Cardiac fibroblast (primary cell): ENCODE data around the gene ACLY.

Experiments used
- DNase-seq, 2 donors: peaks; one replicate each; pipeline versions ENCODE4 v3.0.0 to v3.0.0-alpha.2; 2010; ENCODE audit warnings: low read depth in 2 of 2
- H3K4me3 ChIP-seq, 2 donors: replicated peaks in 1 of 2; 1 replicate in 1 of 2; 2 replicates in 1 of 2; pipeline ENCODE4 v1.5.1; 2011; ENCODE audit warnings: low read depth in 2 of 2, low read length in 2 of 2, mild to moderate bottlenecking in 2 of 2, moderate library complexity in 1 of 2
- TF ChIP-seq, protein P1 (sequence below): IDR thresholded peaks from one replicate; pipeline ENCODE4 v1.5.1; 2011; ENCODE audit warnings: low read depth, mild to moderate bottlenecking, low read length, inconsistent platforms

ACLY gene

DNA sequence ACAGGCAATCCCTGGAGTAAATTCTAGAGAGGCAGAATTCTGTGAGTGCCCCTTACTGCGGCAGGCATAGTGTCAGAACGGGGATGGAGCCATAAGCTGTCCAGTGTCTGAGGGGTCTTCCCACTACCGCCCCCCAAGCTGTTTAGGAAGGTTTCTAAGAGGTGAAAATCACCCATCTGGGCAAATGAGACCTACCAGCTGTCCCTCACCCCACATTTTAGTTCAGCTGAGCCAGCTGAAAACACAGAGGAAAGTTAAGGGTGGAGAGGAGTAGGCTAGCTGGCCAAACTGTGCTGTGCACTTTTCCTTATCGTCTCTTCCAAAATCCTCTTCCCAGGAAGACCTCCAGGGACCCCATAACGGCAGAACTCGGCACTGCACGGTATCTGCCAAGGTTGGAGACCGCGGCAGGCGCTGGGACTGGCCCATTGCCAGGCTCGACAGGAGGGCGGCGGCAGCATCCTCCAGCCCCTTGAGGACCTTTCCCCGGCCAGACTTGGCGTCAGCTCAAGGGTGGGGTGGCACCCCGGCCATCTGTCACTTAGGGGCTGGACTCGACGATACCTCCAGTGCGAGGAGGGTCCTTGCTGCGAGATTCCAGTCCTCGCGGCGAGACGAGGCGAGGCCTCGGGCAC lies 955 bp downstream of the ACLY start:
- TF ChIP-seq, protein P1, sequence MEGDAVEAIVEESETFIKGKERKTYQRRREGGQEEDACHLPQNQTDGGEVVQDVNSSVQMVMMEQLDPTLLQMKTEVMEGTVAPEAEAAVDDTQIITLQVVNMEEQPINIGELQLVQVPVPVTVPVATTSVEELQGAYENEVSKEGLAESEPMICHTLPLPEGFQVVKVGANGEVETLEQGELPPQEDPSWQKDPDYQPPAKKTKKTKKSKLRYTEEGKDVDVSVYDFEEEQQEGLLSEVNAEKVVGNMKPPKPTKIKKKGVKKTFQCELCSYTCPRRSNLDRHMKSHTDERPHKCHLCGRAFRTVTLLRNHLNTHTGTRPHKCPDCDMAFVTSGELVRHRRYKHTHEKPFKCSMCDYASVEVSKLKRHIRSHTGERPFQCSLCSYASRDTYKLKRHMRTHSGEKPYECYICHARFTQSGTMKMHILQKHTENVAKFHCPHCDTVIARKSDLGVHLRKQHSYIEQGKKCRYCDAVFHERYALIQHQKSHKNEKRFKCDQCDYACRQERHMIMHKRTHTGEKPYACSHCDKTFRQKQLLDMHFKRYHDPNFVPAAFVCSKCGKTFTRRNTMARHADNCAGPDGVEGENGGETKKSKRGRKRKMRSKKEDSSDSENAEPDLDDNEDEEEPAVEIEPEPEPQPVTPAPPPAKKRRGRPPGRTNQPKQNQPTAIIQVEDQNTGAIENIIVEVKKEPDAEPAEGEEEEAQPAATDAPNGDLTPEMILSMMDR = no peak
- H3K4me3 ChIP-seq = peak overlapping the region; percentile 97 to 100
- DNase-seq = peak; percentile 40 to 43

DNA sequence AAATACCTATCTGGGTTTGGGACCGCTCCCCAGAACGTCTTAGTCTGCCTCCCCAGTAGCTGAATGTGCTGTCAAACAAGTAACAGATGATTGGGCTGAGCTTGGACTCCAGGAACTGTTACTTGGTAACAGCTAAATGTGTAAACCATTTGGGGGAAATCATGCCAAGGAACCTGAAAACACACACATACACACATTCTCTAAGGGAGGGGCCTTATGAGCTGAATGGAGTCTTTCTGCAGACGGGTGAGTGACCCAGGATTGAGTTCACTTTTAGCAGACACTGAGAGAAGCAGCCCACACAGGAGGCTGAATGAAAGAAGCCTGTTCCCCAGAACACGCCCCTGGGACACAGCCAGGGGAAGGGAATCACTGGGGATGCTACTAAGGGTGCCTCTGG lies 1.6 kb downstream of the ACLY start:
- peak overlapping the region; percentile 97 to 100 for H3K4me3 ChIP-seq
- TF ChIP-seq, protein P1 = no peak
- peak; percentile 65 to 76 for DNase-seq

DNA sequence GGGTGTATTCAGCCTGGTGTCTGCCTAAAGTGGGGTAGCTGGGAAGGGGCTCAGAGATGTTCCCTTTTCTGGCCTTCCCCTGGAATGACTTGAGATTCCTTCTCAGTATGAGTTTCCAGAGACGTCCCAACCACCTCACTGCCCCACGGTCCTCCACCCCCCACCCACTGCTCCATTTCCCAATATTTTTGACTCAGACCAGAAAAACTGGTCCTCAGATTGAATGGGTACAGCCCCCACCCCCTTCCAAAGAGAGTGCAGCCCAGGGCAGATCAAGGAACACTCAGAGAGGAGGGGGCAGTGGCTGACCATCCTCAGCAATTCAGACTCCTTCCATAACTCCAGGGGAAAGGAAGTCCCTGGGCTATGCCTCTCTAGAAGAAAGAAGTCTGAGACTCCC lies 3.2 kb downstream of the ACLY start:
- peak overlapping the region in 1 of 2 donors; percentile 18 for H3K4me3 ChIP-seq
- TF ChIP-seq, protein P1 = no peak
- DNase-seq = no peak

DNA sequence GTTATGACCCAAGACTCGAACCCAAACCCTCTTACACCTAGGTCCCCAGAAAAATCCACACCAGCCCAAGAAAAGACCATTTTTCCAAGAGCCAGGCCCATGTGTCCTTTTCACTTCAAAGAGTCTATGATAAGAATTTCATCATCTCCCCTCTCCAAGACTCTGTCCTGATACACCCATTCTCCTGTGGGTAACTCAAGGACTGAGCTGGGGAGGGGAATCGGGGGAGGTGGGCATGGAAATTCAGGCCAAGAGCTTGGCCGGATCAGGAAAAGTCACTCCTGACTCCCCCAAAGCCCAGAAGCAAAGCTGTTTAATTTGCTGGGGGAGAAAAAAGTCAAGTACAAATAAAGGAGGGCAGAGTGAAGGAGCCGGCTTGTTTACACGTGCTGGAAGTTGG lies 3.7 kb downstream of the ACLY start:
- no peak overlapping the region for H3K4me3 ChIP-seq
- DNase-seq = no peak
- TF ChIP-seq, protein P1 = no peak

DNA sequence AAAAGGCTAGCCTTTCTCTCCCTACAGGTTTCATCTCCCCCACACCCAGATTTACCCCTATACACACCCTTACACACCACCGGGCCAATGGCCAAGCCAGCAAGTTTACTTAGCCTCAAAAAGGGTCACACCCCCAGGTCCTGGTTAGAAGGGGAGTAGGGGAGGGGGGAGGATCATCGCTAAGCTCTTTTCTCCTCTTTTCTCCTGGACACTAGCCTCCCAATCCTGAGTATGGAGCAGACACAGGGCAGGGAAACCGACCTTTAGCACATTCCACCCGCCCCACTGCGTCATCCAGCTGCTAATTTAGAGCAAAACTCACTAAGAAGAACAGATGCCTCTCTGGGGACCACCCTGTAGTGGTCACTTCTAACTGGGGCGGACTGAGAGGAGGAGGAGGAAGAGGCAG lies 4.4 kb downstream of the ACLY start:
- DNase-seq = peak; percentile 63 to 64
- TF ChIP-seq, protein P1 = no peak
- H3K4me3 ChIP-seq = no peak overlapping the region

DNA sequence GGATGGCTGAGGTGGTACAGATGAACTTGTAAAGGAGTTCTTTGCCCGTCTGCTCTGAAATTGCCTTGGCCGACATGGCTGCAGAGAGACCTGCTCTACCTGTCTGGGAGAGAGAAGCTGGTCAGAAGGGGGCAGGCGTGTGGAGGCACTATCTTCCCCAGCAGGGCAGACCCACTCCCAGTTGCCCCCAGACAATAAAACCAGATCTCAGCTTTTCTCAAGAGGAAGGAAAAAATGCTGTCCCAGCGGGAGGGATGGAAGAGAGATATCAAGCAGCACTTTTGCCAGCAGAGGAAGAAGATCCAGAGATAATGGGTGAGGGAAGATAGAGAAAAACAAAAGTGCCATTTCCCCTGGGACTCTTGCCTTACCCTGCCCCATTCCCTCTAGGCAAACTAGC lies 5.0 kb downstream of the ACLY start:
- no peak for DNase-seq
- no peak overlapping the region for H3K4me3 ChIP-seq
- TF ChIP-seq, protein P1 = no peak

DNA sequence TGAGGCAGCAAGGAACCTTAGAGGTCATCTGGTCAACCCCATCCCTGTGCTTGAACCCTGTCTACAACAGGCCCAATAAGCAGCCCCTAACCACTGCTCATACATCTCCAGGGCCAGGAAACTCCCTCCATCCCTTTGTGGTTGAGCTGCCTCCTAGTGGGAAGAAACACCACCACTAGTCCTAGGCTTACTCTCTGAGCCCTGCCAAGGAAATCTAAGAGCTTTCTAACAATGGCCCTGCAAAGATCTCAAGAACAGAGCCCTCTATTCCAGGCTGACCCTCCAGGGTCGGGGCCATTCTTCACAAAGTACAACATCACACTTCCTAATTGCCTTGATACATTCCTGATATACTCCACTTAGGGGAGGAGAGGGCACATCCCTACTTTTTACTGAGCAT lies 5.8 kb downstream of the ACLY start:
- no peak for DNase-seq
- TF ChIP-seq, protein P1 = peak; percentile 23

More for the DNA sequence above, 5.8 kb downstream of the ACLY start:
- no peak overlapping the region for H3K4me3 ChIP-seq
